COLO829 (cell line): Measurements from ENCODE around the gene TMBIM4.

Experiments used
- DNase-seq: peaks from one replicate; pipeline ENCODE4 v3.0.0; 2012; ENCODE audit warnings: low spot score

Gene TMBIM4

DNA sequence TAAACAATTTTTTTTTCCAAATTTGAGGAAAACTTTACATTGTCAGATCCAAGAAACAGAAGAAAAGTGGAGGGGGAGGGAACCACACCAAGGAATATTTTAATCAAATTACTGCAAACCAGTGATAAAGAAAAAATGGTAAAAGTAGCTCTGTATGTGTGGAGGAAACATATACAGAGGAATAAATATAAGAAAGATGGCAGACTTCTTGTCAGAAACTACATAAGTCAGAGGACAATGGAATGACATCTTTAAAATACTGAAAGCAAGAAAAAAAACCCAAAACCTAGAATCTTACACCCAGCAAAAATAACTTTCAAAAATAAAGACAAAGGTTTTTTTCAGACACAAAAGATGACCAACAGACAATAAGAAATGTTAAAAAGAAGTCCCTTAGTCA lies 29.1 kb downstream of the TMBIM4 start:
- DNase-seq = no peak

DNA sequence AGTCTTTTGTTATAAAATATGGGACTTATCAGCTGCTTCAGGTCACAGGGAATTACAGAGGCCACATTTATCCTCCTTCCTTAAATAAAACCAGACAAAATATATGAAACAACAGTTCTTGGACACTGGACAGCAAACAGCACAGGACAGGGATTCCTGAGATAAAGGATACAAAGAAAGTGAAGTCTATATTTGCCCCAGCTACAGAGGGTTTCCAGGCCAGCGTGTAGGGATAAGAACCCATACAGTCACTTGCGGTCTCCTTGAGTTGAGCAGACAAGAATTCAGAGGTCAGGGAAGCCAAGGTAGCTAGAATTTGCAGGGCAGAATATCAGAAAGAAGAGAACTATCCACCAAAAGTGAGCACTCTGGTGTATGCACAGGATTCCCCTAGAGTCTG lies 30.5 kb downstream of the TMBIM4 start:
- DNase-seq = no peak

GRCh38 chr12:66137937-66138336 lies 31.9 kb downstream of the TMBIM4 start:
- no peak for DNase-seq

GRCh38 chr12:66132408-66132807 lies 37.4 kb downstream of the TMBIM4 start:
- DNase-seq = no peak

GRCh38 chr12:66131067-66131688 lies 38.6 kb downstream of the TMBIM4 start:
- DNase-seq = no peak

DNA sequence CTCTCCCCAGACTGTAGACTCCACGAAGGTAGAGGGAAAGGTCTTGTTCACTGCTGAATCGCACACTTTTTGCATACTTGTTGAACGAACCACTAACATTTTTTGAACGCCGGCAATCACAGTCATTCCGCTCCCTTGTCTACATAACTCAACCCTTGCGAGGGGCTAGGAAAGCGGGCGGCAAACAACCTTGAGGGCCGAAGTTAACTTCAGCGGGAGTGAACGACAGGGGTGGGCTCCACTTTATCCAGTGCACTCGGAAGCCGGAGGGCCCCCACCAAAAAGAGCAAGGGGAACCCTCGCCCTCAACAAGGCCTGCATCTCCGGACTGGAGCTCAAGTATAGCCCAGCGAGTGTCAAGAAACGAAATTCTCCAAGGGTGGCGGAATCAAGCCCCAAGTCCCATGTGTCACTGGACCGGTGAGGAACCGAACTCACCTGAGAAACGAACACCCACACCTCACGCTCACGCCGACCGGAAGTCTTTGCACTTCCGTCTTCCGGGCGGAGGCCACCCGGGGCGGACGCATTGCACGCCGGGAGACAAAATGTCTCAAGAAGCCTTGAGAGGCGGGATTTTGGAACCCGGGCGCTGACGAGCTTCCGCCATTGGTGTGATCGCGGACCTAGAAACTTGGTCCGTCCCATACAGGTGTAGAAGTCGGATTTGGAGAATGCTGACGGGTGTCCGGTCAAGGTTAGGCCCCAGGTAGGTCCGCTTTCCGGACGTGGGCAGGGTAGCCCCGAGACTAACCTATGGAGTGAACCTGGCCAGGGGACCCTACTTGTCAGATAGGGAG lies 39.3 kb downstream of the TMBIM4 start, which contains the start of gene LLPH:
Gene LLPH, minus strand, starts transcription at position 484 of the 800 bp plus-strand sequence. CDS start 1,644 bp downstream, outside the sequence.
- peak; percentile 87 for DNase-seq

DNA sequence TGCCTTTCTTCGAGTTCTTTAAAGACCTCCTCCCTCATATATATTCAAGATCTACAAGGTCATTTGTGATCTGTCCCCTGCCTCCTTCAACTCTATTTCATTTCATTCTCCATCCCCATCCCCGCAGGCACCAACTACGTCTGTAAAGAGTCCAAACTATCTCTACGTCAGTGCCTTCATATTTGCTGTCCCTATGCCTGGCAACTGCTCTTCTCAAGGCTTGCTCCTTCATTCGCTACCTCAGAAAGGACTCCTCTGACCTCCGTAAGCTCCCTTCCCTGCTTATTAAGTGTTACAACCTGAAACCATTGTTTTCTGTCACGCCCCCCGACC lies 39.9 kb downstream of the TMBIM4 start:
- DNase-seq = peak; percentile 16

- DNase-seq = no peak
These were observed 42.1 kb downstream of the TMBIM4 start for GRCh38 chr12:66127650-66128049.

DNA sequence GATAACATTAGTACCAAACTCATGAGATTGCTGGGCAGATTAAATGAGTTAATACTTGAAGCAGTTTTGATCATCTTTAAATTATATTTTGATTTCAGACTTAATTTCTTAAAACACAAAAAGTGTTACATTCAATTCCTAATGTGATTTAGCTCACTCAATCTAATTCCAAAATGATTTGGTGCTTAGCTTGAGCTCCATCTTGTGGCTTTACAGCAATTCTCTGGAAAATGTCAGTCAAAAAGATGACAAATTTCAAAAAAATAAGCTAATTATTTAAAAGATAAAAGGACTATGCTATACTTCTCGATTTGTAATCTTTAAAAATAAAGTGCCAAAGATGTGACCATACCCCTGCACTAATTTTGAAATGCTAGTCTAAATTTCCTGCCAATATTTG lies 49.3 kb downstream of the TMBIM4 start:
- DNase-seq = no peak

DNA sequence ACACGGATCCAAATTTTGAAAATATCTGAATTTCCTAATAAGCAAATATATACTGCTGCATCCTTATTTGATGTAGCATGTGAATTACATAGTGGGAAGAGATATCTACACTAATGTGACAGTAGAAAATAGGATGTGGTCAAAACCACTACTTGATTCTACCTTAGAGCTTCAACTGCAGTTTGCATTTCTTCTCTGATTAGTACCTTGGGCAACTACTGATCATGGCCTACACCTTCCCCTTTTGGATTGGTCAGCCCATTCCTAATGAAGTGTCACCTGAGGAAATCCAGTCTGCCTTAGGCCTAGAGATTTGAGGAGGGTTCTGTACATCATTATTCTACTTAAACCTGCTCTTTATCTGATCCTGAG lies 49.9 kb downstream of the TMBIM4 start:
- DNase-seq = no peak

DNA sequence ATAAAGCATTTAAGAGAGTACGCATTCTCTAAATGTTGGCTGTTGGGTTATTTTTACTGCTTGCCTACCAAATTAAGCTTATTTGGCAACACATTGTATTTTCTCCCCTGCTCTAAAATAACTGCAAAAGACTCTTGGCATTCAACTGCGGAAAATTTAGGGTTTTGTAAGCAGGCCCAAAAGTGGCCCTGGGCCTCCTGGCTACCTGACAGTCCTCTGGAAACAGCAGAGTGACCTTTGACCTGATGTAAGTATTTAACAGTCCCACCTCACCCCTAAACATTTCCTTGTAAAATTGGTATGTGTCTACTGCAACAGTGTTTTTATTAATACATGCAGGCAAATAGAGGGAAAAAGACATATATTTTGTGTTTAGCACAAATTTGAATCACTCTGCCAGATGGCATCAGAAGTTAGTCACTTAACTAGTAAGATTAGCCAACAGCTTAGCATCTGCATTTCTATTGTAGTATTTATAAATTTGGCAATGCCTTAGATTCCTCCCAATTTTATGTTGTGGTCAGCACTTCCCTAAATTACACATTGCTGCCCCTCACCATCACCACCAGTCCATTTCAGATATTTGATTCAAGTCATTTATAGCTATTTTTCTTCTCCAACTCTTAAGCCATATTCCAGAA lies 50.4 kb downstream of the TMBIM4 start:
- DNase-seq = no peak

GRCh38 chr12:66118240-66118891 lies 51.4 kb downstream of the TMBIM4 start:
- DNase-seq = no peak

- DNase-seq = no peak
These were observed 52.6 kb downstream of the TMBIM4 start for GRCh38 chr12:66117242-66117641.

DNA sequence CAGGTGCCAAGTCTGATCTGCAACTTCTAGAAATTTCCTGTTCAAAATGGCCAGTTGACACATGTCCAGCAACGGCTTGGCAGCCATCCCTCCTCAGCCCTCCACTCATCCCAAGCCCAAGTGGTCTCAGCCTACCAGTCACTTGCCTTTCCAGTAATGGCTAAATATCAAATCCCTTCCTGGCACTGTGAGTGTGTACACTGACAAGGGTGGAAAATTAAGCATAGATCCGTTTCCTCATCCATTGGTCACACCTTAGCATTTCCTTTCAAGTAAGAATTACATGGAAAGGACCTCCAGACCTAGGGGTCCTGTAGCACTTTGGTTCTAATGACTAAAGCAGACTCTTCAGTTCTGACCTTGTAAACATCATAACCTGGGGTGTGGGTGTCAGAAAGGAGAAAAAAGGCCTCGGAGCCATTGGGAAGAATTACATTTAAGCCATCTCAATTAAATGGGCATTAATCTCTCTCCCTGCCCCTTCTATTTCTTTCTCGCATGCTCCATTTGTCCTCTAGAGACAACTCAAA lies 54.7 kb downstream of the TMBIM4 start:
- no peak for DNase-seq

GRCh38 chr12:66113471-66113870 lies 56.3 kb downstream of the TMBIM4 start:
- DNase-seq = no peak

GRCh38 chr12:66111605-66112004 lies 58.2 kb downstream of the TMBIM4 start:
- DNase-seq = no peak

DNA sequence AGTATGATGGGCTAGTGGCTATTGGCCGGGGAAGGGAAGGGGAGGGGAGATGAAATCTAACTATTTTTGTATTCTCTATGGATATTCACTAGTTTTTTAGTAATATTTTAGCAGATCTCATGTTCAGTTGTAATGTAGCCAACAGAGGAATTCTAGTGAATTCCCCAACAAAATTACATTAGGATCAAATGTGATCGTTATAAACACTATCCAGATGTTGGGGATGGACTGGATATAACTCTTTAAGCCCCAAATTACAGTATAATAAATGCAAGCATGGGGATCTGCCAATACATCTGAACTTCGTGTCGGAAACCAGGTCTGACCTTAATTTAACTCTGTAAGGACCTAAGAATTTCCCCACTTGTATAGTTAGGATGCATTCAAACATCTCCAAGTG lies 60.7 kb downstream of the TMBIM4 start:
- no peak for DNase-seq

DNA sequence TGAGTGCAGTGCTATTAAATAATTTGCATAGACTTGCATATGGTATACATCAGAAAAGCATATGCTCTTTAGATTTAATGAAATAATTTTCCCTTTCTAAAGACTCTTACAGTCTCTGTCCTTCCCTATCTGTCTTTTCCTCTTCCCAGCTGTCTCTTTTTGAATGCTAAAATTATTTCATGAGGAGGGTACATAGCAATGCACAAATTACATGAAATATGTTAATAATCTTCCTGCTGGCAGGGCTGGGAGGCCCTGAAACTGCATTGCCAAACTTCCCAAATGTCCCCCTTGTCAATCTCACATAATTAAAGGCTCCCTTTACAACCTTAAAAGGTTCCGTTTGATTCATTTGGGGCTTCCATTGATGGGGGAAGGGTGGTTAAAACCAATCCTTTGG lies 61.4 kb downstream of the TMBIM4 start:
- no peak for DNase-seq

GRCh38 chr12:66107451-66107915 lies 62.3 kb downstream of the TMBIM4 start:
- DNase-seq = peak; percentile 73

GRCh38 chr12:66103016-66103913 lies 66.5 kb downstream of the TMBIM4 start:
- DNase-seq = no peak

DNA sequence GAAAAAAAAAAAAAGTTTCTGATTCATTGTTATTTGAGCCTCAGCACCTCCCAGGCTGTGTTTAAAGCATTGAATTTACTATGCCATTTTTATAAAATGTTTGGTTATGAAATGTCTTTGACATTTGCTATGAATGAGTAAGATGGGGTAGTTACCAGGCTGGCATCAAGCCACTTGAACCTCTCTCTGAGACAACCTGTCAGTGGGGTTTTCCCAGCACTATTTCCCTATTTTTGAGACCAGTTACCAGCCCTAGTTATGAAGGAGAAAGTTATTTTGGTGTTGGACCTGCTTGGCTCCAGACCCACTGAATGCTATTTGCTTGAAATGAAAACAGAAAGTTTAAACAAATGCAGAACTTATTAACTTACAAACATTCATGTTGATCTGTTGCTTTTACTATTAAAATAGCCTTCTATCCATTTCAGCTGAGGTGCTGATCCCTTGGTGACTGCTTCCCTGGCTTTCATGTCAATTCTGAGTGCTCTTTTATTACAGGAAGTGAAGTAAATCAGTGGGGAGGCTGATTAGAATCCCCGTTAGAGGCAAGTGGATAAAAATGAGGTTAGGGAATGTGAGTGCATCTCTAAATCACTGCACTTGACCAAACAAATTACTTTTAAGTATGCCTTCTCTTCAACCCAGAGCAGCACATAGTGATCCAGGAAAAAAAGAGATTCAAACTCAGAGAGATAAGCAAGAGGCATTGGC lies 77.1 kb downstream of the TMBIM4 start:
- DNase-seq = no peak
